Lung (tissue), 13 donors: ENCODE results near the gene PKD2L1. TPM values are rescaled to one million over a fixed set of nuclear protein-coding genes. Genes with fewer than 3 reads are reported as not detected.

ENCODE experiments used
- ATAC-seq: fragments of 200-7000 bp; cut with Tn5 transposase; one replicate; pipeline ENCODE4 v1.9.1; 2020; ENCODE audit warnings: moderate number of reproducible peaks; ENCODE audit not compliant: insufficient read depth, low FRiP score
- DNase-seq, 3 donors: peaks; one replicate each; pipeline ENCODE4 v3.0.0-alpha.2; 2013 to 2017
- H3K27ac ChIP-seq, 2 donors: one replicate each; pipeline ENCODE4 v1.5.1; 2013; ENCODE audit warnings: mild to moderate bottlenecking in 2 of 2, moderate library complexity in 2 of 2, control low read depth in 1 of 2, inconsistent platforms in 1 of 2, low read depth in 1 of 2, low read length in 1 of 2
- H3K27me3 ChIP-seq, 3 donors: one replicate each; pipeline ENCODE4 v1.5.1; 2013; ENCODE audit warnings: low read length in 2 of 3; ENCODE audit not compliant: control insufficient read depth in 3 of 3, insufficient read depth in 3 of 3
- H3K36me3 ChIP-seq, 4 donors: one replicate each; pipeline ENCODE4 v1.5.1; 2013; ENCODE audit warnings: low read length in 4 of 4, mild to moderate bottlenecking in 1 of 4, moderate library complexity in 1 of 4; ENCODE audit not compliant: control insufficient read depth in 4 of 4, insufficient read depth in 4 of 4
- H3K4me1 ChIP-seq, 5 donors: one replicate each; pipeline ENCODE4 v1.5.1; 2013; ENCODE audit warnings: low read length in 5 of 5, mild to moderate bottlenecking in 2 of 5, moderate library complexity in 1 of 5; ENCODE audit not compliant: control insufficient read depth in 5 of 5, insufficient read depth in 5 of 5
- H3K4me3 ChIP-seq: one replicate; pipeline ENCODE4 v1.5.1; 2013; ENCODE audit warnings: mild to moderate bottlenecking, control low read depth, moderate library complexity
- H3K9ac ChIP-seq, 2 donors: one replicate each; pipeline ENCODE4 v1.5.1; 2013; ENCODE audit warnings: low read length in 2 of 2, control low read depth in 1 of 2; ENCODE audit not compliant: insufficient read depth in 1 of 2
- H3K9me3 ChIP-seq, 4 donors: one replicate each; pipeline ENCODE4 v1.5.1; 2013; ENCODE audit warnings: low read length in 3 of 4, mild to moderate bottlenecking in 1 of 4, moderate library complexity in 1 of 4; ENCODE audit not compliant: control insufficient read depth in 4 of 4, insufficient read depth in 3 of 4
- CTCF ChIP-seq: IDR thresholded peaks from 2 replicates; pipeline ENCODE4 v1.5.1; 2012; ENCODE audit warnings: mild to moderate bottlenecking; ENCODE audit errors: control extremely low read depth, extremely low read depth
- WGBS, 2 donors: extraction: QIAGEN DNeasy Blood & Tissue Kit; methylation state at CpG; one replicate each; pipeline ENCODE4 v1.1.7; 2013; 5-methylcytosine and 5-hydroxymethylcytosine counted together
- polyA plus RNA-seq, 2 donors: library from polyadenylated mRNA; stranded (reverse); fragments of 200-250 nt; gene quantifications; one replicate each; pipeline ENCODE4 v1.2.1, GENCODE V29; 2013
- small RNA-seq: library from RNA; depleted of rRNA; stranded (forward); fragments of <200 nt; gene quantifications from one replicate; pipeline ENCODE3, GENCODE V24; 2014; ENCODE audit warnings: low replicate concordance
- total RNA-seq, 2 donors: library from RNA; depleted of rRNA in 1 of 2; stranded (reverse); fragments of >200 nt in 1 of 2; gene quantifications; one replicate each; pipeline ENCODE4 v1.2.1, GENCODE V29; 2014 to 2021
- donor health status: control.
- donor health status: control.
- donor health status: Bipolar disorder and iron deficiency.
- donor health status: healthy.
- donor health status: DM: yes; HTN: yes; CAD: no.

PKD2L1 gene
- total and polyA plus RNA-seq, 4 donors: 0.46 to 1.5 (median 1.0) TPM

GRCh38 chr10:100239851-100240250 is 90.2 kb downstream of the PKD2L1 start:
- no peaks in the 10 kb centered on the region for H3K4me1 ChIP-seq
- H3K9ac ChIP-seq: no peak overlapping the region
- no peak overlapping the region for H3K27ac ChIP-seq
- no peaks in the 10 kb centered on the region for H3K27me3 ChIP-seq
- WGBS, 2 donors: 87 to 90% methylated on average over 3 of the region's 3 CpGs
- ATAC-seq (no peak), DNase-seq (no peak)
- H3K36me3 ChIP-seq: peaks cover 27 to 56% (median 43%) of the 10 kb centered on the region in 4 donors
- no peak overlapping the region for H3K4me3 ChIP-seq
- TF ChIP-seq CTCF: no peak
- H3K9me3 ChIP-seq: no peaks in the 10 kb centered on the region

- TF ChIP-seq CTCF: no peak
- Histone ChIP-seq H3K9ac (no peak overlapping the region), H3K9me3 (no peaks in the 10 kb centered on the region), H3K27me3 (no peaks in the 10 kb centered on the region), H3K4me3 (no peak overlapping the region), H3K27ac (no peak overlapping the region), H3K4me1 (no peaks in the 10 kb centered on the region), H3K36me3 (peaks cover 23 to 50% (median 41%) of the 10 kb centered on the region in 4 donors)
- DNase-seq (no peak), ATAC-seq (no peak)
- 94 to 96% methylated on average over 7 of the region's 7 CpGs for WGBS, 2 donors
Observed at GRCh38 chr10:100238429-100238828, 91.6 kb downstream of the PKD2L1 start.

Small RNAs within 50 kb of the gene (small RNA-seq; reads per million reads assigned to genes)
- not detected for gene RNU6-422P

Other genes starting within 250 kb of the PKD2L1 start
- not detected for gene CPN1, start 248.4 kb downstream of the PKD2L1 start, total RNA-seq
- gene CPN1, start 248.4 kb downstream of the PKD2L1 start, polyA plus RNA-seq: not detected
- 10 to 100 TPM; 24.6 to 29.9 TPM for gene ERLIN1, start 144.2 kb downstream of the PKD2L1 start, total RNA-seq
- gene ERLIN1, start 144.2 kb downstream of the PKD2L1 start, polyA plus RNA-seq: 10 to 100 TPM in 1 of 2 donors, 1 to 10 TPM in 1; 5.8 to 38.1 TPM
- 10 to 100 TPM; 19.6 to 27.8 TPM for gene CHUK, start 100.6 kb downstream of the PKD2L1 start, total RNA-seq
- gene CHUK, start 100.6 kb downstream of the PKD2L1 start, polyA plus RNA-seq: 10 to 100 TPM; 11.1 to 19.3 TPM
- 10 to 100 TPM; 21.7 to 30.0 TPM for gene CWF19L1, start 62.6 kb downstream of the PKD2L1 start, total RNA-seq
- gene CWF19L1, start 62.6 kb downstream of the PKD2L1 start, polyA plus RNA-seq: 10 to 100 TPM; 20.5 to 27.4 TPM
- gene BLOC1S2, start 43.5 kb downstream of the PKD2L1 start, total RNA-seq: 10 to 100 TPM; 18.0 to 44.4 TPM
- gene BLOC1S2, start 43.5 kb downstream of the PKD2L1 start, polyA plus RNA-seq: 10 to 100 TPM; 49.7 to 54.2 TPM
- 100 to 1,000 TPM; 334 to 383 TPM for gene SCD, start 17.0 kb upstream of the PKD2L1 start, total RNA-seq
- 100 to 1,000 TPM; 136 to 144 TPM for gene SCD, start 17.0 kb upstream of the PKD2L1 start, polyA plus RNA-seq
- under 1 TPM in 1 of 2 donors, not detected in 1; 0.15 TPM for gene WNT8B, start 132.8 kb upstream of the PKD2L1 start, total RNA-seq
- gene WNT8B, start 132.8 kb upstream of the PKD2L1 start, polyA plus RNA-seq: under 1 TPM; 0.02 to 0.04 TPM
- gene SEC31B, start 189.6 kb upstream of the PKD2L1 start, total RNA-seq: 1 to 10 TPM; 9.0 to 9.8 TPM
- 10 to 100 TPM in 1 of 2 donors, 1 to 10 TPM in 1; 4.8 to 10.5 TPM for gene SEC31B, start 189.6 kb upstream of the PKD2L1 start, polyA plus RNA-seq
- gene NDUFB8, start 199.6 kb upstream of the PKD2L1 start, total RNA-seq: 100 to 1,000 TPM; 122 to 145 TPM
- 100 to 1,000 TPM; 290 to 369 TPM for gene NDUFB8, start 199.6 kb upstream of the PKD2L1 start, polyA plus RNA-seq
- 10 to 100 TPM; 18.1 to 32.3 TPM for gene HIF1AN, start 205.7 kb upstream of the PKD2L1 start, total RNA-seq
- 1 to 10 TPM; 6.9 to 9.2 TPM for gene HIF1AN, start 205.7 kb upstream of the PKD2L1 start, polyA plus RNA-seq